ENCODE data around the gene BCAS3. TPM values are rescaled to one million over a fixed set of nuclear protein-coding genes. Genes with fewer than 3 reads are reported as not detected.

The BCAS3 gene
- total RNA-seq, 1 donor from 2014 or later: 22.6 TPM

- no peaks in the 10 kb centered on the region for H3K36me3 Mint-ChIP-seq (ENCODE audit: low read depth)
- TF ChIP-seq CTCF (IDR thresholded peaks at IDR 0.05): no peak
- H3K4me1 Mint-ChIP-seq (ENCODE audit: low read depth): no peaks in the 10 kb centered on the region
- H3K4me3 Mint-ChIP-seq (ENCODE audit: unreplicated experiment): no peak overlapping the region
- DNase-seq (ENCODE audit: low spot score): no peak
- H3K9me3 Mint-ChIP-seq (ENCODE audit: low read depth): no peaks in the 10 kb centered on the region
- H3K27ac Mint-ChIP-seq (ENCODE audit: unreplicated experiment): no peak overlapping the region
- H3K27me3 Mint-ChIP-seq (ENCODE audit: low read depth): no peaks in the 10 kb centered on the region
Measured at GRCh38 chr17:61183793-61184192, 506.1 kb downstream of the BCAS3 start.

- Mint-ChIP-seq H3K9me3 (ENCODE audit: low read depth) (no peaks in the 10 kb centered on the region), H3K36me3 (ENCODE audit: low read depth) (no peaks in the 10 kb centered on the region), H3K27ac (ENCODE audit: unreplicated experiment) (no peak overlapping the region), H3K4me3 (ENCODE audit: unreplicated experiment) (no peak overlapping the region), H3K27me3 (ENCODE audit: low read depth) (no peaks in the 10 kb centered on the region), H3K4me1 (ENCODE audit: low read depth) (no peaks in the 10 kb centered on the region)
- no peak for DNase-seq (ENCODE audit: low spot score)
- no peak for TF ChIP-seq CTCF (IDR thresholded peaks at IDR 0.05)
Measured at GRCh38 chr17:61185385-61185784, 507.7 kb downstream of the BCAS3 start.

GRCh38 chr17:61187038-61187437, 509.4 kb downstream of the BCAS3 start:
- no peak overlapping the region for H3K27ac Mint-ChIP-seq (ENCODE audit: unreplicated experiment)
- H3K9me3 Mint-ChIP-seq (ENCODE audit: low read depth): no peaks in the 10 kb centered on the region
- no peaks in the 10 kb centered on the region for H3K36me3 Mint-ChIP-seq (ENCODE audit: low read depth)
- no peaks in the 10 kb centered on the region for H3K4me1 Mint-ChIP-seq (ENCODE audit: low read depth)
- DNase-seq (ENCODE audit: low spot score): no peak
- TF ChIP-seq CTCF (IDR thresholded peaks at IDR 0.05): no peak
- H3K4me3 Mint-ChIP-seq (ENCODE audit: unreplicated experiment): no peak overlapping the region
- no peaks in the 10 kb centered on the region for H3K27me3 Mint-ChIP-seq (ENCODE audit: low read depth)

GRCh38 chr17:61188081-61188480, 510.4 kb downstream of the BCAS3 start:
- H3K36me3 Mint-ChIP-seq (ENCODE audit: low read depth): peaks cover 1% of the 10 kb centered on the region
- DNase-seq (ENCODE audit: low spot score): no peak
- no peak overlapping the region for H3K27ac Mint-ChIP-seq (ENCODE audit: unreplicated experiment)
- no peaks in the 10 kb centered on the region for H3K4me1 Mint-ChIP-seq (ENCODE audit: low read depth)
- no peak overlapping the region for H3K4me3 Mint-ChIP-seq (ENCODE audit: unreplicated experiment)
- no peak for TF ChIP-seq CTCF (IDR thresholded peaks at IDR 0.05)
- no peaks in the 10 kb centered on the region for H3K27me3 Mint-ChIP-seq (ENCODE audit: low read depth)
- H3K9me3 Mint-ChIP-seq (ENCODE audit: low read depth): peaks cover 3% of the 10 kb centered on the region

GRCh38 chr17:61189968-61190367, 512.3 kb downstream of the BCAS3 start:
- Mint-ChIP-seq H3K4me1 (ENCODE audit: low read depth) (no peaks in the 10 kb centered on the region), H3K4me3 (ENCODE audit: unreplicated experiment) (no peak overlapping the region), H3K9me3 (ENCODE audit: low read depth) (peaks cover 3% of the 10 kb centered on the region), H3K36me3 (ENCODE audit: low read depth) (peaks cover 1% of the 10 kb centered on the region), H3K27me3 (ENCODE audit: low read depth) (no peaks in the 10 kb centered on the region), H3K27ac (ENCODE audit: unreplicated experiment) (no peak overlapping the region)
- TF ChIP-seq CTCF (IDR thresholded peaks at IDR 0.05): no peak
- DNase-seq (ENCODE audit: low spot score): no peak
